Naive thymus-derived CD8-positive, alpha-beta T cell (primary cell): ENCODE results near the gene ATP2C2. TPM values are rescaled to one million over a fixed set of nuclear protein-coding genes. Genes with fewer than 3 reads are reported as not detected.
"Not testable (repeated sequence)": the region's sequence is repeated elsewhere in the genome, so short reads cannot be mapped to it uniquely, and the experiment has no call there.

ENCODE experiments used
- ATAC-seq, 2 donors: fragments of 150-1000 bp; cut with Tn5 transposase in 1 of 2; sonication (Bioruptor Pico), chemical (Tn5 transposase) in 1 of 2; 1 replicate in 1 of 2; 2 replicates in 1 of 2; pipeline ENCODE4 v1.10.0; 2021; ENCODE audit warnings: mild to moderate bottlenecking in 2 of 2, moderate library complexity in 2 of 2
- POLR2A ChIA-PET: fragments of 350-600 bp; sonication (Branson Sonifier 250); formaldehyde crosslinking; loops from one replicate; lab custom pipeline; 2021; ENCODE audit warnings: antibody characterized with exemption; lab: Charles Lee
- DNase-seq, 10 donors: peaks; one replicate each; pipeline versions ENCODE4 v3.0.0 to v3.0.0-alpha.2; 2020 to 2022
- H3K27ac Mint-ChIP-seq, 10 donors: one replicate each; pipeline ENCODE4 v1.8.0; 2020 to 2022; ENCODE audit warnings: mild to moderate bottlenecking in 10 of 10, mixed read lengths in 10 of 10, moderate library complexity in 4 of 10, inconsistent platforms in 1 of 10
- H3K27me3 Mint-ChIP-seq, 5 donors: one replicate each; pipeline ENCODE4 v1.8.0; 2021 to 2022; ENCODE audit warnings: mixed read lengths in 5 of 5
- H3K36me3 Mint-ChIP-seq, 3 donors: one replicate each; pipeline ENCODE4 v1.8.0; 2020 to 2022; ENCODE audit warnings: mixed read lengths in 3 of 3, mild to moderate bottlenecking in 2 of 3, inconsistent platforms in 1 of 3
- H3K4me1 Mint-ChIP-seq, 4 donors: one replicate each; pipeline ENCODE4 v1.8.0; 2021 to 2022; ENCODE audit warnings: mixed read lengths in 4 of 4
- H3K4me3 Mint-ChIP-seq, 10 donors: one replicate each; pipeline ENCODE4 v1.8.0; 2020 to 2022; ENCODE audit warnings: mild to moderate bottlenecking in 10 of 10, mixed read lengths in 10 of 10, moderate library complexity in 6 of 10, inconsistent platforms in 1 of 10
- H3K9me3 Mint-ChIP-seq, 9 donors: one replicate each; pipeline ENCODE4 v1.8.0; 2020 to 2022; ENCODE audit warnings: mixed read lengths in 9 of 9, mild to moderate bottlenecking in 3 of 9, inconsistent platforms in 1 of 9, moderate library complexity in 1 of 9
- polyA plus RNA-seq, 3 donors: library from polyadenylated mRNA; unstranded; fragments of 300-500 nt; fragmentation: Illumina TruSeq; gene quantifications; one replicate each; pipeline ENCODE4 v1.2.3, GENCODE V29; 2021
- total RNA-seq, 8 experiments: library from RNA in 2 of 8; stranded (reverse) in 2 of 8; gene quantifications; one replicate each; pipeline ENCODE4 v1.2.3 and lab custom pipeline; 2021 to 2026

Gene ATP2C2
- total and polyA plus RNA-seq, 5 experiments from 2014 or later: not detected

GRCh38 chr16:84331998-84332780 is 36.1 kb upstream of the ATP2C2 start:
- no peak for ATAC-seq
- Mint-ChIP-seq H3K4me1 (no peaks in the 10 kb centered on the region), H3K9me3 (peaks cover 0 to 28% (median 11%) of the 10 kb centered on the region in 9 donors), H3K27me3 (peaks cover 0 to 14% (median 4%) of the 10 kb centered on the region in 5 donors), H3K36me3 (peaks cover 0 to 15% (median 3%) of the 10 kb centered on the region in 3 donors), H3K27ac (no peak overlapping the region), H3K4me3 (no peak overlapping the region)
- POLR2A ChIA-PET: no interaction called here
- no peak for DNase-seq

DNA sequence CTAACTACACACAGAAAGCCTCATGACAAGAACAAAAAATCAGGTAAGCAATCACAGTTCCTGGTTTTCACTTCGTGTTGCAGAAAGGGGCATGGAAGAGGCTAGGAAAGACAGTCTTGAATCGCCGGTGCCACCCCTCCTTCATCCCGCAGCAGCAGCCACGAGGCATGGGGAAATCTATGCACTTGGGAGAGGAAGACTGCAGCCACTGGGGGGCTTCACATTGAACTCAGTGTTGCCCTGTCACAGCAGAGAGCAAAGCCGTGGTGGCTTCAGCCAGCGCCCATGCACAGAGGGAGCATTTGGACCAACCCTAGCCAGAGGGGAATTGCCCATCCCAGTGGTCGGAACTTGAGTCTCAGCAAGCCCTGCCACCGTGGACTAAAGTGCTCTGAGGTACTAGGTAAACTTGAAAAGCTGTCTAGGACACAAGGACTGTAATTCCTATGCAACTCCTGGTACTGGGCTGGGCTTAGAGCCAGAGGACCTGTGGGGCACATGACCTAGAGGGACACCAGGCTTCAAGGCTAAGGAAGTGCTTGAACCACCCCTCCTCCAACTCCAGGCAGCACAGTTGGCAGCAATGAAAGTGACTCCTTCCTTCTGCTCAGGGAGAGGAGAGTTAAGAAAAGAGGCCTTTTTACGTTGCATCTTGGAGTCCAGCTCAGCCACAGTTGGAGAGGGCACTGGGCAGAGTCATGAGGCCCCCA is 35.2 kb upstream of the ATP2C2 start:
- Mint-ChIP-seq H3K4me1 (no peaks in the 10 kb centered on the region), H3K27me3 (peaks cover 0 to 11% (median 2%) of the 10 kb centered on the region in 5 donors), H3K4me3 (no peak overlapping the region), H3K36me3 (peaks cover 0 to 20% (median 3%) of the 10 kb centered on the region in 3 donors), H3K9me3 (peaks cover 0 to 33% (median 14%) of the 10 kb centered on the region in 9 donors), H3K27ac (no peak overlapping the region)
- ATAC-seq: no peak
- POLR2A ChIA-PET: no interaction called here
- no peak for DNase-seq

GRCh38 chr16:84334058-84334457 is 34.3 kb upstream of the ATP2C2 start:
- H3K4me1 Mint-ChIP-seq: no peaks in the 10 kb centered on the region
- H3K9me3 Mint-ChIP-seq: peaks cover 0 to 33% (median 16%) of the 10 kb centered on the region in 9 donors
- H3K27ac Mint-ChIP-seq: no peak overlapping the region
- ATAC-seq (no peak), DNase-seq (no peak)
- no peak overlapping the region for H3K4me3 Mint-ChIP-seq
- POLR2A ChIA-PET: no interaction called here
- H3K36me3 Mint-ChIP-seq: peaks cover 0 to 20% (median 3%) of the 10 kb centered on the region in 3 donors
- H3K27me3 Mint-ChIP-seq: peaks cover 0 to 9% (median 3%) of the 10 kb centered on the region in 5 donors

- POLR2A ChIA-PET: no interaction called here
- H3K27ac Mint-ChIP-seq: no peak overlapping the region
- ATAC-seq: no peak
Observed at GRCh38 chr16:84334482-84334881, 33.9 kb upstream of the ATP2C2 start.

GRCh38 chr16:84337236-84337635 is 31.1 kb upstream of the ATP2C2 start:
- H3K27me3 Mint-ChIP-seq, DNase-seq, POLR2A ChIA-PET, H3K4me3 Mint-ChIP-seq, H3K27ac Mint-ChIP-seq, ATAC-seq, H3K4me1 Mint-ChIP-seq: not testable (repeated sequence)
- peaks cover 0 to 33% (median 16%) of the 10 kb centered on the region in 9 donors for H3K9me3 Mint-ChIP-seq
- peaks cover 0 to 20% (median 3%) of the 10 kb centered on the region in 3 donors for H3K36me3 Mint-ChIP-seq

More at GRCh38 chr16:84334482-84334881, 33.9 kb upstream of the ATP2C2 start:
- Mint-ChIP-seq H3K27me3 (peaks cover 0 to 10% (median 3%) of the 10 kb centered on the region in 5 donors), H3K4me3 (no peak overlapping the region), H3K36me3 (peaks cover 0 to 20% (median 3%) of the 10 kb centered on the region in 3 donors), H3K4me1 (no peaks in the 10 kb centered on the region), H3K9me3 (peaks cover 0 to 33% (median 16%) of the 10 kb centered on the region in 9 donors)
- no peak for DNase-seq

- Mint-ChIP-seq H3K36me3 (peaks cover 0 to 20% (median 3%) of the 10 kb centered on the region in 3 donors), H3K4me3 (no peak overlapping the region), H3K27me3 (peaks cover 0 to 5% (median 3%) of the 10 kb centered on the region in 5 donors), H3K27ac (peak overlapping the region in 1 of 10 donors; percentile 11), H3K9me3 (peaks cover 0 to 33% (median 13%) of the 10 kb centered on the region in 9 donors), H3K4me1 (no peaks in the 10 kb centered on the region)
- DNase-seq (no peak), ATAC-seq (no peak)
- POLR2A ChIA-PET: no interaction called here
Observed at GRCh38 chr16:84339311-84339710, 29.0 kb upstream of the ATP2C2 start.

DNA sequence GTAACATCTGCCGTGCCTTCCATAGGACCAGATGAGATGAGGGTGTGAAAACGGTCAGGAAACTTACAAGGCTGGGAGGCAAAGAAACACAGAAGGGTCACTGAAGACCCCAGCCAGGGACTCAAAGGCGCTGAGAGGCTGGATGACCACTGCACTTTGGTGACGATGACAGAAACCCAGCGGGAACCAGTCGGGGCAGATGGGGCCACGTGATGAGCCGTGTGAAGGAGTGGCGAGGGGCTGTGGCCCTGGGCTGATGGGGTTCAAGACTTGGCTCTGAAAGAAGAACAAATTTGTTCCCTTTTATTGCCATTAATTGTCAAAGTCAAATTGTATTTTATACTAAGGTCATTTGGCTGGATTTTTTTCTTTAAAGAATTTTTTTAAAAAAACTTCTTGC is 28.6 kb upstream of the ATP2C2 start:
- H3K27me3 Mint-ChIP-seq: peaks cover 0 to 5% (median 3%) of the 10 kb centered on the region in 5 donors
- H3K27ac Mint-ChIP-seq: peak overlapping the region in 1 of 10 donors; percentile 11
- no peaks in the 10 kb centered on the region for H3K4me1 Mint-ChIP-seq
- H3K36me3 Mint-ChIP-seq: peaks cover 0 to 20% (median 3%) of the 10 kb centered on the region in 3 donors
- POLR2A ChIA-PET: no interaction called here
- peaks cover 0 to 30% (median 13%) of the 10 kb centered on the region in 9 donors for H3K9me3 Mint-ChIP-seq
- H3K4me3 Mint-ChIP-seq: no peak overlapping the region
- DNase-seq (no peak), ATAC-seq (no peak)

- DNase-seq (no peak), ATAC-seq (no peak)
- Mint-ChIP-seq H3K4me1 (no peaks in the 10 kb centered on the region), H3K27ac (no peak overlapping the region), H3K27me3 (peaks cover 0 to 5% (median 3%) of the 10 kb centered on the region in 5 donors), H3K4me3 (no peak overlapping the region), H3K36me3 (peaks cover 0 to 13% (median 3%) of the 10 kb centered on the region in 3 donors), H3K9me3 (peaks cover 0 to 22% (median 9%) of the 10 kb centered on the region in 9 donors)
- POLR2A ChIA-PET: no interaction called here
Observed at GRCh38 chr16:84340325-84341040, 27.9 kb upstream of the ATP2C2 start.

- POLR2A ChIA-PET: no interaction called here
- DNase-seq (no peak), ATAC-seq (no peak)
- peak overlapping the region in 1 of 10 donors; percentile 29 for H3K27ac Mint-ChIP-seq
- H3K4me3 Mint-ChIP-seq: no peak overlapping the region
- H3K9me3 Mint-ChIP-seq: peaks cover 0 to 10% (median 5%) of the 10 kb centered on the region in 9 donors
- peaks cover 0 to 9% (median 3%) of the 10 kb centered on the region in 3 donors for H3K36me3 Mint-ChIP-seq
- H3K4me1 Mint-ChIP-seq: no peaks in the 10 kb centered on the region
- peaks cover 0 to 10% (median 4%) of the 10 kb centered on the region in 5 donors for H3K27me3 Mint-ChIP-seq
Observed at GRCh38 chr16:84341528-84342295, 26.6 kb upstream of the ATP2C2 start.

DNA sequence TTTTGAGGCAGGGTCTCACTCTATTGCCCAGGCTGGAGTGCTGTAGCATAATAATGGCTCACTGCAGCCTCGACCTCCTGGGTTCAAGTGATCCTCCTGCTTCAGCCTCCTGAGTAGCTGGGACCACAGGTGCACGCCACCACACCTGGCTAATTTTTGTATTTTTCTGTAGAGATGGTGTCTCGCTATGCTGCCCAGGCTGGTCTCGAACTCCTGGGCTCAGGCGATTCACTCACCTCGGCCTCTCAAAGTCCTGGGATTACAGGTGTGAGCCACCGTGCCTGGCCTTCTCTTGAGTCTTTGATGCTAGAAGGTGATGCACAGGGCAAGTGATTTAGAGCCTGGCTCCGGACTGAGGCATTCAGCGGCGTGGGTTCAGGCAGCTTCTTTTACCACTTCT is 24.5 kb upstream of the ATP2C2 start:
- H3K36me3 Mint-ChIP-seq, DNase-seq, H3K4me1 Mint-ChIP-seq, H3K4me3 Mint-ChIP-seq, ATAC-seq, H3K9me3 Mint-ChIP-seq, POLR2A ChIA-PET, H3K27ac Mint-ChIP-seq: not testable (repeated sequence)
- H3K27me3 Mint-ChIP-seq: peaks cover 0 to 12% (median 7%) of the 10 kb centered on the region in 5 donors

DNA sequence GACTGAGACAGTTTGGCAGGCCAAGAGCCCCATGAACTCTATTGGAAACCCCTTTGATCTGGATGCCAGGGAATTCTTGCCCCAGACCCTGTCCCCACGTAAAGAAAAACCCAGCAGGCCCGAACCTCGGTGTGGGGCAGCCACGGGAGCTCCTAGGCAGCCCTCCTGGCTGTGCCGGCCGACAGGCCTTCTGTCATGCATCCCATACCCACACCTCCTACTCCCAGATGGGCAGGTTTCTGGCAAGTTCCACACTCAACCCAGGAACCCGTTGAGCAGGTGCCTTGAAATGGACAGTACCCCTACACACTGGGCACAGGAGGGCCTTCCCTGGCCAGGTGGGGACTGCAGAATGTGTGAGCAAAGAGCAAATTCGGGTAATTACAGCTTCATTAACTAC is 23.6 kb upstream of the ATP2C2 start:
- no peaks in the 10 kb centered on the region for H3K36me3 Mint-ChIP-seq
- POLR2A ChIA-PET: no interaction called here

GRCh38 chr16:84347161-84347560 is 21.2 kb upstream of the ATP2C2 start:
- Mint-ChIP-seq H3K36me3 (no peaks in the 10 kb centered on the region), H3K4me1 (no peaks in the 10 kb centered on the region), H3K27ac (no peak overlapping the region), H3K27me3 (peaks cover 0 to 13% (median 8%) of the 10 kb centered on the region in 5 donors), H3K9me3 (no peaks in the 10 kb centered on the region), H3K4me3 (no peak overlapping the region)
- POLR2A ChIA-PET: no interaction called here
- DNase-seq (no peak), ATAC-seq (no peak)

More for the DNA sequence above, 23.6 kb upstream of the ATP2C2 start:
- H3K9me3 Mint-ChIP-seq: no peaks in the 10 kb centered on the region
- H3K4me1 Mint-ChIP-seq: no peaks in the 10 kb centered on the region
- H3K27ac Mint-ChIP-seq: no peak overlapping the region
- peaks cover 0 to 11% (median 8%) of the 10 kb centered on the region in 5 donors for H3K27me3 Mint-ChIP-seq
- no peak overlapping the region for H3K4me3 Mint-ChIP-seq
- DNase-seq: no peak
- no peak for ATAC-seq
